Kidney glomerular epithelial cell (primary cell): Measurements from ENCODE around the gene RIC8B.

ENCODE experiments used
- DNase-seq: peaks from one replicate; lab custom pipeline; 2025; lab: John Stamatoyannopoulos, UW

RIC8B gene

GRCh38 chr12:106868982-106869700 is 94.7 kb downstream of the RIC8B start:
- DNase-seq = no peak

DNA sequence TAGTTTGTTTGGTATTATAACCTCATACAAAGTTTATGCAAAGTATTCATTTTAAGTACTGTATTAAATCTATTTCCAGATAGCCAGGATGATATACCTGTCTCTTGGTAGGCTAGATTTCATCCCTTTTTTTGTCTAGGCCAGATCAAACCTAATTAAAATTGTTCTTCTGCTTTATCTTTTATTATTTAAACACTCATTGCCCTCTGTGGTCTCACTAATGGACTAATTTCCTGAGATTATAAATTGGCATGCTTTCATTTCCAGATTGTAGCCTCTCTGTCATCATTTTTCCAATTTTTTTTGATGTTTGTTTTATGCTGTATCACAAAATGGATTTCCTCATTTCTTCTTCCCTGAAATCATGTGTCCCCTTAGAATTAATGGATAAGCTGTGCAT is 95.6 kb downstream of the RIC8B start:
- no peak for DNase-seq

DNA sequence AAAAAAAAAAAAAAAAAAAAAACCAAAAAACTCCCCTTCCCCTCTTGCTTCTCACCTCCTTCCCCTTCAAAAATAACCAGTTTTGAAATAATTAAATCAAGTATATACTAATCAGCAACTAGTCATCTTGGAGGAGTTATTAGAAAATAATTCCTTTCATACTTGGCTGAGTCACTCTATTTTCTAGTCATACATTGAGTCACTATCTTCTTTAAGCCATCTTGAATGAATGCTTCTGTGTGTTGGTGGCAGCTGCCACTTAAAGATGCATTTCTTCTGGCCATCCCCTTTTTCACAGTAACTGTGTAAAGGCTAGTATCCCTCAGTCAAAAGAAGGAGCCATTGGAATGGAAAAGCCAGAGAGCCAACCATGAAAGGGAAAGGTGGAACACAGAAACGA is 97.0 kb downstream of the RIC8B start:
- DNase-seq = peak; percentile 24

- no peak for DNase-seq
Observed at GRCh38 chr12:106873983-106874382, 99.5 kb downstream of the RIC8B start.

GRCh38 chr12:106878804-106879203 is 104.3 kb downstream of the RIC8B start:
- DNase-seq = no peak

GRCh38 chr12:106879612-106880011 is 105.1 kb downstream of the RIC8B start:
- no peak for DNase-seq

DNA sequence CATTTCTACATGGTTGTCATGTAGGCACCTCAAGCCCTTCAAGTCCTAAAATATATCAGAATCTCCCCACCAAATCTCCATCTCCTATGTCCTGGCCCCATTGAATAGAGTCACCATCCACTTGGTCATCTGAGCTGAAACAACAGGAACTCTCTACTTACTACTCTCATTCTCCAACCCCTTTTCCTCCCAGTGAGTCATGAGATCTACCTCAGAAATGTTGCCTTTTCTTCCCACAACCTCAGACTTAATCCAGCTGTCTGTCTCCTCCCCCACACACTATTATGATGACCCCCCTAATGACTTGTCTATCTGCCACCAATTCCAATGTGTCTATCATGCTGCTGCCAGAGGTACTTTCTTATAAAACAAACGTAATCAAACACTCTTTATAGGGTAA is 108.9 kb downstream of the RIC8B start:
- DNase-seq = peak; percentile 17

GRCh38 chr12:106885026-106885425 is 110.5 kb downstream of the RIC8B start:
- DNase-seq = no peak

- DNase-seq = no peak
Observed at GRCh38 chr12:106885541-106886249, 111.2 kb downstream of the RIC8B start.

GRCh38 chr12:106886932-106887331 is 112.5 kb downstream of the RIC8B start:
- no peak for DNase-seq

DNA sequence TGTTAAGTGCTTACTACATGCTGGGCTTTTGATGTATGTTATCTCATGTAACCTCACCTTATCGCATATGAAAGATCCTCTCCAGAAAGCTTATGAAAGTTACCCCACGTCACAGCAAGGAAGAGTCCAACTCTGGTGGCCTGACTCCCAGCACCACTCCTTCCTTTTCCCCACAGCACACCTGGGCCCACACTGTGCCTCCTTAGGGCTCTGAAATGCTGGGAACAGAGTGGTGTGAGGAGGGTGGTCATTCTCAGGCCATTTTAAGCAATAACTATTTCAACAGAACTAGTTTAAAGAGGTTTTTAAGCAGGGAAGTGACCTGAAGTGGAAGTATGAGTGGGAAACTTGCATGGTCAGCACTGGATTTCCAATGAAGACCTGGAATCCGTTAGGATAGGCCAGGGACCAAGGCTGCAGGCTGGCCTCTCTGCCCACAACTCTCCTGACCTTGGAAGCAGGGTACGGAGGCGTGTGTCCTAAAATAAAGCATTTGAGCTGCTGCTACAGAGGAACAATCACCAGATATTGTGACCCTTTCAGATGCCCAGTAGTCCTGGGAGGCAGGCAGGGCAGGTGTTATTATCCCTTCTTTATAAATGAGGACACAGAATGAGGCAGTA is 114.0 kb downstream of the RIC8B start:
- no peak for DNase-seq

DNA sequence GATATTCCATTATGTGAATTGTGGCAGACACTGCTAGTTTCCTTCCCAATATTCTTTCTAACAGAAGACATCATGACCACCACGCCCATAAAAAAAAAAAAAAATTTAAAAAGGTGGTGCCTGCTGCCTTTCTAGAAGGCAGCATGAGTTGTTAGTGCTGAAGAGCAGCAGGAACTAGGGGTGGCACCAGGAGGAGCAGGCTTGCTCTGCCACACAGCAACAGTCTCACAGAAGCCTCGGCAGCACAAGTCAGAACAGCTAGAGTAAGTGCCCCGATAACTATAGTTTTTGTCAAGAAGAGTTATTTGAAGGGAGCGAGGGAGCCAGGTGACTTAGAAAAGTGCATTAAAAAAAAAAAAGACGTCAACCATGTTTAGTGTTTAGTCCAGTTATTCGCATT is 114.8 kb downstream of the RIC8B start:
- DNase-seq = no peak

- no peak for DNase-seq
Observed at GRCh38 chr12:106889950-106890626, 115.6 kb downstream of the RIC8B start.

- no peak for DNase-seq
Observed at GRCh38 chr12:106892075-106892474, 117.6 kb downstream of the RIC8B start.

DNA sequence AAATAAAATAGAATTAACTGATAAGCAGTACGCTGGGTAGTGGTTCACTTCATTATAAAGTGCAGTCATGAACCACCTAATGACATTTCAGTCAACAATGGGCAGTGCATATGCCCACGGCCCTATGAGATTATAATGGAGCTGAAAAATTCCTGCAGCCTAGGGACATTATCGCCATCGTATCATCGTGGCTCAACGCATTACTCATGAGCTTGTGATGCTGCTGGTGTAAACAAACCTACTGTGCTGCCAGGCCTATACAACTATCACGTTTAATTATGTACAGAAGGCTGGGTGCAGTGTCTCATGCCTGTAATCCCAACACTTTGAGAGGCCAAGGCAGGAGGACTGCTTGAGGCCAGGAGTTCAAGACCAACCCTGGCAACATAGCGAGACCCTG is 119.0 kb downstream of the RIC8B start:
- DNase-seq = no peak

GRCh38 chr12:106894774-106895173 is 120.3 kb downstream of the RIC8B start:
- peak; percentile 24 for DNase-seq

GRCh38 chr12:106896603-106897002 is 122.1 kb downstream of the RIC8B start:
- no peak for DNase-seq

- no peak for DNase-seq
Observed at GRCh38 chr12:106897082-106897481, 122.6 kb downstream of the RIC8B start.

DNA sequence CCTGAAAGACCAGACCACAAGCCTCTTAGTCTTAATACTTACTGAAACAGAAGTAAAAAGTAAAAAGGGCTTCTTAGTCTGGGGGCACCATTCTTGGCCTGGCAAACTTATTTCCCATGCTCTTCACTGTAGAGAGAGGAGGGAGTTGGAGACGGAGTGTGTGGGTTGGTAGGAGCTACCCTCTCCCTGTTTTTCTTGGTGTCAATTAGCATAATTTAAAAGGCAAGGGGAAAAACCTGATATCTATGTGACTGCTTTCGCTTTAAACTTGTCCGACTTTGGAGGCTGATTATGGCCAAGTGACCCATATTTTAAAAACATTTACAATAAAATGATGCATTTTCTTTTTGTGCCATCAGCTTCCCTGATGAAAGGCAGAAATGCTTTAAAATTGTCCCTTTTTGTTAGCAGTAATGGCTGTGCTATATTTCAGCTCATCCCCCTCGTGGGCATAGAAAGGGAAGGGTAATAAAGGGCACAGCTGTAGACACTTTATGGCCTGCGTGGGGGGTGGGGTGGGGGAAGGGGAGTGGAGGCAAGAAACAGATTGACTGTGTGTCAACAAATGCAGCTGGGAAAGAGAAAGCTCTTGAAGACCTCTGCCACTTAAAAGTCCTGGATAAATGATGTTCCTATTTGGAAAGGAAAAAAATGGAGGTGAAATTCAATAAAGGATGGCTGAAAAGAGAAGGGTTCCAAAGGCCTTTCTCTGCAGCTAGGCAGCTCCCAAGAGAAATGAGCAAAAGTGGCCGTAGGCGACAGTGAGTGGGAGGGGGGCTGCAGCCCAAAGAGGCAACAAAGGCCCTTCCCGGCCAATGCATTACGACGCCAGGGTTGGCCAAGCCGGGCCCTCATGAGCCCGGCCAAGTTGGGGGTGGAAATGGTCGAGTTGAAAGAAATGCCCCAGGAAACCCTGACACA is 123.8 kb downstream of the RIC8B start:
- DNase-seq = no peak

GRCh38 chr12:106900554-106900953 is 126.1 kb downstream of the RIC8B start:
- no peak for DNase-seq

GRCh38 chr12:106901276-106901675 is 126.8 kb downstream of the RIC8B start:
- DNase-seq = peak; percentile 47

DNA sequence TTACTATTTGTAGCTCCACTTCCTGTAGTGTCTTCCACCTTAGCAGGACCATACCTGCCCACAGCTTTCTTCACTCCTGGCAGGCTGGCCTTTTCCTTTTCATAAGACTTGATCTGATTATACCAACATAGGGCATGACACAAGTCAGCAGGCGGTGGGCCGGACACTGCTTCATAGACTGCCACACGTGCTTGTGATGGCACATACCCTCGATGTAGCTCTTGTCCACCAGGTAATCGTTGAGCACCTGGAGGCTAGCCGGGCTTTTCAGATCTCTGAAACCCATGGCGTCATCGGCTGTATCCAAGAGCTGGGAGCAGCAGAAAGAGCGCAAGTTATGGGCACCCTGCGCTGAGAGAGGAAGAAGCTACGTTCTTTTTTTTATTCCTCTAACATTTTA is 127.6 kb downstream of the RIC8B start:
- DNase-seq = no peak
